MM.1S (cell line): ENCODE results near the gene KRT27.

Source experiments
- DNase-seq: peaks from one replicate; pipeline ENCODE4 v3.0.0-alpha.2; 2015
- H2AFZ ChIP-seq: fragments of 300-600 bp; sonication (generic); 2 replicates; pipeline ENCODE4 v1.6.0; 2016; ENCODE audit warnings: antibody characterized with exemption, low read length
- H3F3A ChIP-seq: fragments of 300-600 bp; sonication (generic); 2 replicates; pipeline ENCODE4 v1.6.1; 2016; ENCODE audit warnings: mild to moderate bottlenecking, antibody characterized with exemption, low read length, moderate library complexity, mixed read lengths; ENCODE audit not compliant: insufficient read depth
- H3K27ac ChIP-seq: fragments of 300-600 bp; sonication (generic); 2 replicates; pipeline ENCODE4 v1.5.1; 2016; ENCODE audit warnings: mild to moderate bottlenecking, low read length
- H3K27me3 ChIP-seq: fragments of 300-600 bp; sonication (generic); replicated peaks from 2 replicates; pipeline ENCODE4 v1.6.0; 2016; ENCODE audit warnings: low read length; ENCODE audit not compliant: insufficient read depth
- H3K36me3 ChIP-seq: fragments of 300-600 bp; sonication (generic); replicated peaks from 2 replicates; pipeline ENCODE4 v1.6.1; 2016; ENCODE audit warnings: mild to moderate bottlenecking, low read length, mixed read lengths; ENCODE audit not compliant: insufficient read depth
- H3K4me1 ChIP-seq: fragments of 300-600 bp; sonication (generic); 2 replicates; pipeline ENCODE4 v1.6.1; 2016; ENCODE audit warnings: low read length, mixed read lengths
- H3K4me2 ChIP-seq: fragments of 300-600 bp; sonication (generic); 2 replicates; pipeline ENCODE4 v1.6.0; 2016; ENCODE audit warnings: low read depth, low read length
- H3K4me3 ChIP-seq: fragments of 300-600 bp; sonication (generic); 2 replicates; pipeline ENCODE4 v1.5.1; 2016; ENCODE audit warnings: low read length, mixed read lengths
- H3K79me2 ChIP-seq: fragments of 300-600 bp; sonication (generic); 2 replicates; pipeline ENCODE4 v1.6.1; 2016; ENCODE audit warnings: mixed run types, low read length, mixed read lengths
- H3K9ac ChIP-seq: fragments of 300-600 bp; sonication (generic); 2 replicates; pipeline ENCODE4 v1.6.1; 2016; ENCODE audit warnings: low read length, mixed read lengths
- H3K9me2 ChIP-seq: fragments of 300-600 bp; sonication (generic); replicated peaks from 2 replicates; pipeline ENCODE4 v1.6.1; 2016; ENCODE audit warnings: mild to moderate bottlenecking, low read length, mixed read lengths; ENCODE audit not compliant: insufficient read depth
- H3K9me3 ChIP-seq: fragments of 300-600 bp; sonication (generic); replicated peaks from 2 replicates; pipeline ENCODE4 v1.6.1; 2016; ENCODE audit warnings: mild to moderate bottlenecking, low read length, mixed read lengths; ENCODE audit not compliant: insufficient read depth
- H4K20me1 ChIP-seq: fragments of 300-600 bp; sonication (generic); 2 replicates; pipeline ENCODE4 v1.6.1; 2016; ENCODE audit warnings: mild to moderate bottlenecking, low read length, moderate library complexity, mixed read lengths; ENCODE audit not compliant: insufficient read depth
- EZH2 ChIP-seq: fragments of 300-600 bp; sonication (generic); optimal IDR thresholded peaks from 2 replicates; pipeline ENCODE3; 2017; ENCODE audit warnings: low read depth, mild to moderate bottlenecking, antibody characterized with exemption, low read length, mixed read lengths
- EZH2phosphoT487 ChIP-seq: fragments of 300-600 bp; sonication (generic); IDR thresholded peaks from 2 replicates; pipeline ENCODE4 v1.6.1; 2018; ENCODE audit warnings: antibody characterized with exemption, low read length
- TF ChIP-seq, protein P1 (sequence below): fragments of 300-600 bp; sonication (generic); IDR thresholded peaks from 2 replicates; pipeline ENCODE4 v1.5.1; 2016; ENCODE audit warnings: antibody characterized with exemption, low read length, mixed read lengths

KRT27 gene

GRCh38 chr17:40760105-40761016, 22.0 kb downstream of the KRT27 start:
- H4K20me1 ChIP-seq = no peaks in the 10 kb centered on the region
- H3K79me2 ChIP-seq = no peaks in the 10 kb centered on the region
- H3F3A ChIP-seq = no peaks in the 10 kb centered on the region
- H3K4me3 ChIP-seq = no peak overlapping the region
- H3K36me3 ChIP-seq = no peaks in the 10 kb centered on the region
- H2AFZ ChIP-seq = no peak overlapping the region
- TF ChIP-seq EZH2phosphoT487 (no peak), EZH2 (no peak)
- TF ChIP-seq, protein P1, sequence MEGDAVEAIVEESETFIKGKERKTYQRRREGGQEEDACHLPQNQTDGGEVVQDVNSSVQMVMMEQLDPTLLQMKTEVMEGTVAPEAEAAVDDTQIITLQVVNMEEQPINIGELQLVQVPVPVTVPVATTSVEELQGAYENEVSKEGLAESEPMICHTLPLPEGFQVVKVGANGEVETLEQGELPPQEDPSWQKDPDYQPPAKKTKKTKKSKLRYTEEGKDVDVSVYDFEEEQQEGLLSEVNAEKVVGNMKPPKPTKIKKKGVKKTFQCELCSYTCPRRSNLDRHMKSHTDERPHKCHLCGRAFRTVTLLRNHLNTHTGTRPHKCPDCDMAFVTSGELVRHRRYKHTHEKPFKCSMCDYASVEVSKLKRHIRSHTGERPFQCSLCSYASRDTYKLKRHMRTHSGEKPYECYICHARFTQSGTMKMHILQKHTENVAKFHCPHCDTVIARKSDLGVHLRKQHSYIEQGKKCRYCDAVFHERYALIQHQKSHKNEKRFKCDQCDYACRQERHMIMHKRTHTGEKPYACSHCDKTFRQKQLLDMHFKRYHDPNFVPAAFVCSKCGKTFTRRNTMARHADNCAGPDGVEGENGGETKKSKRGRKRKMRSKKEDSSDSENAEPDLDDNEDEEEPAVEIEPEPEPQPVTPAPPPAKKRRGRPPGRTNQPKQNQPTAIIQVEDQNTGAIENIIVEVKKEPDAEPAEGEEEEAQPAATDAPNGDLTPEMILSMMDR = no peak
- no peak overlapping the region for H3K9ac ChIP-seq
- DNase-seq = no peak
- H3K27me3 ChIP-seq = no peaks in the 10 kb centered on the region
- no peak overlapping the region for H3K27ac ChIP-seq
- H3K9me3 ChIP-seq = no peaks in the 10 kb centered on the region; the same call in 1 of the 2 replicates
- no peak overlapping the region for H3K4me2 ChIP-seq
- H3K9me2 ChIP-seq = no peaks in the 10 kb centered on the region
- no peaks in the 10 kb centered on the region for H3K4me1 ChIP-seq

- no peak within 1 kb of the TSS for H3K9ac ChIP-seq
- H4K20me1 ChIP-seq = no peaks in the 10 kb centered on the region
- no peaks in the 10 kb centered on the region; the same call in 1 of the 2 replicates for H3K9me3 ChIP-seq
- no peak within 1 kb of the TSS for H3K4me3 ChIP-seq
- no peaks in the 10 kb centered on the region for H3K9me2 ChIP-seq
- no peaks in the 10 kb centered on the region for H3K27me3 ChIP-seq
- H3K4me2 ChIP-seq = no peak within 1 kb of the TSS
- no peaks in the 10 kb centered on the region for H3K79me2 ChIP-seq
- DNase-seq = no peak
- TF ChIP-seq EZH2 (no peak), EZH2phosphoT487 (no peak)
- TF ChIP-seq, protein P1 = no peak
- no peak within 1 kb of the TSS for H2AFZ ChIP-seq
- no peaks in the 10 kb centered on the region for H3F3A ChIP-seq
- no peaks in the 10 kb centered on the region for H3K36me3 ChIP-seq
- H3K27ac ChIP-seq = no peak within 1 kb of the TSS
- no peaks in the 10 kb centered on the region for H3K4me1 ChIP-seq
Measured at GRCh38 chr17:40755231-40755630, 27.1 kb downstream of the KRT27 start, which contains the start of gene KRT25. Gene KRT25, minus strand, starts transcription at chr17:40755331. Its CDS starts 60 bp downstream, at chr17:40755271.

GRCh38 chr17:40753804-40754203, 28.5 kb downstream of the KRT27 start:
- Histone ChIP-seq H3K4me3 (no peak overlapping the region), H3K79me2 (no peaks in the 10 kb centered on the region), H2AFZ (no peak overlapping the region), H3K4me1 (no peaks in the 10 kb centered on the region), H3K9ac (no peak overlapping the region), H3K9me2 (no peaks in the 10 kb centered on the region), H3K4me2 (no peak overlapping the region), H3K36me3 (no peaks in the 10 kb centered on the region), H3K27ac (no peak overlapping the region), H4K20me1 (no peaks in the 10 kb centered on the region), H3F3A (no peaks in the 10 kb centered on the region), H3K9me3 (no peaks in the 10 kb centered on the region), H3K27me3 (no peaks in the 10 kb centered on the region)
- DNase-seq = no peak
- TF ChIP-seq EZH2 (no peak), EZH2phosphoT487 (no peak)
- TF ChIP-seq, protein P1 = no peak
